ENCODE measurements around the gene KRABD2.
"Not testable (repeated sequence)": the region's sequence is repeated elsewhere in the genome, so short reads cannot be mapped to it uniquely, and the experiment has no call there.

- TF ChIP-seq, protein P1, sequence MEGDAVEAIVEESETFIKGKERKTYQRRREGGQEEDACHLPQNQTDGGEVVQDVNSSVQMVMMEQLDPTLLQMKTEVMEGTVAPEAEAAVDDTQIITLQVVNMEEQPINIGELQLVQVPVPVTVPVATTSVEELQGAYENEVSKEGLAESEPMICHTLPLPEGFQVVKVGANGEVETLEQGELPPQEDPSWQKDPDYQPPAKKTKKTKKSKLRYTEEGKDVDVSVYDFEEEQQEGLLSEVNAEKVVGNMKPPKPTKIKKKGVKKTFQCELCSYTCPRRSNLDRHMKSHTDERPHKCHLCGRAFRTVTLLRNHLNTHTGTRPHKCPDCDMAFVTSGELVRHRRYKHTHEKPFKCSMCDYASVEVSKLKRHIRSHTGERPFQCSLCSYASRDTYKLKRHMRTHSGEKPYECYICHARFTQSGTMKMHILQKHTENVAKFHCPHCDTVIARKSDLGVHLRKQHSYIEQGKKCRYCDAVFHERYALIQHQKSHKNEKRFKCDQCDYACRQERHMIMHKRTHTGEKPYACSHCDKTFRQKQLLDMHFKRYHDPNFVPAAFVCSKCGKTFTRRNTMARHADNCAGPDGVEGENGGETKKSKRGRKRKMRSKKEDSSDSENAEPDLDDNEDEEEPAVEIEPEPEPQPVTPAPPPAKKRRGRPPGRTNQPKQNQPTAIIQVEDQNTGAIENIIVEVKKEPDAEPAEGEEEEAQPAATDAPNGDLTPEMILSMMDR (optimal IDR thresholded peaks at IDR 0.05 in 1 of 3, IDR thresholded peaks at IDR 0.05 in 1 of 3, conservative IDR thresholded peaks at IDR 0.05 in 1 of 3; ENCODE audit: extremely low read depth in 1 of 3, insufficient read depth in 2 of 3, low read length in 3 of 3): not testable (repeated sequence)
- TF ChIP-seq EZH2 (IDR thresholded peaks at IDR 0.05; ENCODE audit: low read length): not testable (repeated sequence)
Measured at GRCh38 chr17:8373856-8374255, 2.6 kb downstream of the KRABD2 start.
